Myocyte (in vitro differentiated cells): ENCODE measurements around the gene SOX2. TPM values are rescaled to one million over a fixed set of nuclear protein-coding genes. Genes with fewer than 3 reads are reported as not detected.
"Not testable (repeated sequence)": the region's sequence is repeated elsewhere in the genome, so short reads cannot be mapped to it uniquely, and the experiment has no call there.

ENCODE experiments used
- DNase-seq: peaks from one replicate; pipeline ENCODE4 v3.0.0-alpha.2; 2012; ENCODE audit warnings: low read depth
- total RNA-seq: library from RNA; depleted of rRNA; stranded (reverse); fragments of >200 nt; gene quantifications from 2 replicates; pipeline ENCODE4 v1.2.3, GENCODE V29; 2014

SOX2 gene
- total RNA-seq, 1 donor from 2014 or later: not detected

DNA sequence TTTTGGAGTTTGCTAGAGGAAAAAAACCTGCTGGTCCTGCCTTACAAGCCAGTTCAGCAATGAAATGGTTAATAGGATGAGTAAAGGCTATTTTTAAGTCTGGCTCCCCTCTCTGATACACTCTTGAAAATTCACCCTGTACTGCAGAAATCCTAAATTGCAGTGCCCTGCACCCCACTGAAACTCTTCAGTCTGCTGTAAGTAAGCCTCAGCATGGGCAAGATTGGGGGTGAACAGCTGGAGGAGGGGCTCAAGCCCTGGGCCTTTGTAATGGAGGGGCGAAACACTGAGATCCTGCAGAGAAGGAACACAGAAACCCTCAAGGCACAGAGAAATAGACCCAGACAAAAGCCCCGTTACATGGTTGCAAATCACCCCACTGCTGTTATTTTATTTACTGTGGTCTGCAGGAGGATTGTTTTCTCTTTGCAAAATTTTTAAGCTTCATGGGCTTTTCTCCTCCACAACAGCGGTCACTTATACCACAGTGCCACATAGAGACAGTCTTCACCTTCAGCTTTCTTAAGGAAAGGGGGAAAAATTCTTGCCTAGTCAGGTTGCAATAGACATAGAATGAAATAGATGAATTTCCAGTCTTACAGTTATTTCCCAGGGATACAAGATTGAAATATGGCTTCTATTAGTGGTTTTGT lies 45.0 kb downstream of the SOX2 start:
- no peak for DNase-seq

DNA sequence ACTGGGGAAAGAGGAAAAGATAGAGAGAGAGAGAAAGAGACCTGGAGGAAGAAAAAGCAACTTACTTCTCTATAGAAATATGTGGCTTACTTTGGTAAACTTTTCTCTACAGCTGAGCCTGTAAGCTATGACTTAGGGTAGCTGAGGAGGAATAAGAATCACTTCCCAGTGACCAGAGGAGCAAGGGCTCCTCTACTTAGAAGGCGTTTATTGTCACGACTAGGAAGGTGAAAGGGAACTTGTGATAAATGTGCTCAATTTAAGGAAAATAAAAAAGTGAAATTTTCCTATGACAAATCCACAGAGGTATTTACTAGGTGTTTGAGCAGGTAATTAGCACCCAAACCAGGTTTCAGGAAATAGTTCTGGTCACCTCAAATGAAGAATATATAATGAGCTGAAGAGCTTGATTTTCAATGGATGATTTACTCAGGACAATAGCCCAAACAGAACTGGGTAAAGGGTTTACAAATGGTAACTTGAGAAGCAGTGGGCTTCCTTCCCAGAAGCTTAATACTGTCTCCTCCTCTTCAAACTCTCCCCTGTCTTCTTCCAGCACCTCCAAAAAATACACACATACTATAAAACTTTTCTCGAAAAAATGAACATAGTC lies 46.1 kb downstream of the SOX2 start:
- DNase-seq: no peak

- DNase-seq: no peak
These were observed 50.2 kb downstream of the SOX2 start for GRCh38 chr3:181761906-181762305.

- DNase-seq: not testable (repeated sequence)
These were observed 52.3 kb downstream of the SOX2 start for GRCh38 chr3:181764033-181764432.
